NCI-H2196 treated with DMSO at 0.1 percent for 48 hours (cell line): ENCODE data around the gene HYDIN.

Experiments
- DNase-seq: peaks from one replicate; lab custom pipeline; 2025; ENCODE audit not compliant: unreplicated experiment; lab: John Stamatoyannopoulos, UW

HYDIN gene

GRCh38 chr16:70769131-70769530 is 461.4 kb downstream of the HYDIN start:
- no peak for DNase-seq

GRCh38 chr16:70768203-70768580 is 462.3 kb downstream of the HYDIN start:
- DNase-seq, result no peak

- no peak for DNase-seq
Observed at GRCh38 chr16:70767377-70768202, 462.9 kb downstream of the HYDIN start.

GRCh38 chr16:70766658-70767057 is 463.9 kb downstream of the HYDIN start:
- DNase-seq, result no peak

GRCh38 chr16:70766176-70766575 is 464.3 kb downstream of the HYDIN start:
- DNase-seq, result no peak

GRCh38 chr16:70765491-70765890 is 465.0 kb downstream of the HYDIN start:
- no peak for DNase-seq

GRCh38 chr16:70764632-70765031 is 465.9 kb downstream of the HYDIN start:
- no peak for DNase-seq

GRCh38 chr16:70760221-70760620 is 470.3 kb downstream of the HYDIN start:
- no peak for DNase-seq

GRCh38 chr16:70759666-70760065 is 470.9 kb downstream of the HYDIN start:
- no peak for DNase-seq

GRCh38 chr16:70758786-70759185 is 471.7 kb downstream of the HYDIN start:
- no peak for DNase-seq
